HFF-Myc (cell line): ENCODE results near the gene SLC35F6.

ENCODE experiments used
- DNase-seq: peaks from one replicate; pipeline ENCODE4 v3.0.0-alpha.2; 2011; ENCODE audit warnings: low read depth; ENCODE audit errors: extremely low read depth
- H3K4me3 ChIP-seq: replicated peaks from 2 replicates; pipeline ENCODE4 v1.5.1; 2011; ENCODE audit warnings: low read depth, mild to moderate bottlenecking, control low read depth, low read length
- TF ChIP-seq, protein P1 (sequence below): IDR thresholded peaks from 2 replicates; pipeline ENCODE4 v1.5.1; 2012; ENCODE audit warnings: mild to moderate bottlenecking, low read depth, low read length, control low read depth; ENCODE audit errors: missing control alignments

Gene SLC35F6

DNA sequence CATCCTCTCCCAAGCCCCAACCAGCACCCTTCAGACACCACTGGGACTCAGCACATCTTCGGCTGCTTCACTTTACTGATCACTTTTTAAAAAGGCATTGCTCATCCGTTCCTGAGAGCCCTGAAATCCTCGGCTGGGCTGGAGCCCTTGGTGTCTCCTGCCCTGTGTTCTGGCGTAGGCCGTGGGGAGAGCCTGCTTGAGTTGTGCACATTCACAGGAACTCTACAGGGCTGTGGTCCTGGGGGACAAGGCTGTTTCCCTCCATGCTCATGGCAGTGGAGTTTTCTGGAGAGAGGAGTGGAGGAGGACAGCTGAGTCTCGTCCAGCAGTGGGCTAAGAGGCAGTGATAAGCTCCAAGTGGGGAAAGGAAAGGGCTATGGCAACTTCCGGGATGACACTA, 37.7 kb downstream of the SLC35F6 start:
- no peak overlapping the region for H3K4me3 ChIP-seq
- TF ChIP-seq, protein P1, sequence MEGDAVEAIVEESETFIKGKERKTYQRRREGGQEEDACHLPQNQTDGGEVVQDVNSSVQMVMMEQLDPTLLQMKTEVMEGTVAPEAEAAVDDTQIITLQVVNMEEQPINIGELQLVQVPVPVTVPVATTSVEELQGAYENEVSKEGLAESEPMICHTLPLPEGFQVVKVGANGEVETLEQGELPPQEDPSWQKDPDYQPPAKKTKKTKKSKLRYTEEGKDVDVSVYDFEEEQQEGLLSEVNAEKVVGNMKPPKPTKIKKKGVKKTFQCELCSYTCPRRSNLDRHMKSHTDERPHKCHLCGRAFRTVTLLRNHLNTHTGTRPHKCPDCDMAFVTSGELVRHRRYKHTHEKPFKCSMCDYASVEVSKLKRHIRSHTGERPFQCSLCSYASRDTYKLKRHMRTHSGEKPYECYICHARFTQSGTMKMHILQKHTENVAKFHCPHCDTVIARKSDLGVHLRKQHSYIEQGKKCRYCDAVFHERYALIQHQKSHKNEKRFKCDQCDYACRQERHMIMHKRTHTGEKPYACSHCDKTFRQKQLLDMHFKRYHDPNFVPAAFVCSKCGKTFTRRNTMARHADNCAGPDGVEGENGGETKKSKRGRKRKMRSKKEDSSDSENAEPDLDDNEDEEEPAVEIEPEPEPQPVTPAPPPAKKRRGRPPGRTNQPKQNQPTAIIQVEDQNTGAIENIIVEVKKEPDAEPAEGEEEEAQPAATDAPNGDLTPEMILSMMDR = no peak
- no peak for DNase-seq

DNA sequence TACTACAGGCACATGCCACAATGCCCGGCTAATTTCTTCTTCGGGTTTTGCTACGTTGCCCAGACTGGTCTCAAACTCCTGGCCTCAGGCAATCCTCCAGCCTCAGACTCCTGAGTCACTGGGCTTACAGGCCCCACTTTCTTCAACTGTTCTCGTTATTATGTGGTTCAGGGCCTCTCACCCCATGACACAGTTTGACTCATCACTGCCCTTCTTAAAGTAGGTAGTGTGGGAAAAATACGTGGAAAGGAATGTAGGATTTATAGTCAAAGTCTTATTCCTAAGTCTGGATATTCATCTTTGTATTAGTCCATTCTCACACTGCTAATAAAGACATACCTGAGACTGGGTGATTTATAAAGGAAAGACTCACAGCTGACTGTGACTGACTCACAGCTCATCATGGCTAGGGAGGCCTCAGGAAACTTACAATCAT, 41.2 kb downstream of the SLC35F6 start:
- peak; percentile 20 for DNase-seq
- TF ChIP-seq, protein P1 = no peak
- H3K4me3 ChIP-seq = no peak overlapping the region

DNA sequence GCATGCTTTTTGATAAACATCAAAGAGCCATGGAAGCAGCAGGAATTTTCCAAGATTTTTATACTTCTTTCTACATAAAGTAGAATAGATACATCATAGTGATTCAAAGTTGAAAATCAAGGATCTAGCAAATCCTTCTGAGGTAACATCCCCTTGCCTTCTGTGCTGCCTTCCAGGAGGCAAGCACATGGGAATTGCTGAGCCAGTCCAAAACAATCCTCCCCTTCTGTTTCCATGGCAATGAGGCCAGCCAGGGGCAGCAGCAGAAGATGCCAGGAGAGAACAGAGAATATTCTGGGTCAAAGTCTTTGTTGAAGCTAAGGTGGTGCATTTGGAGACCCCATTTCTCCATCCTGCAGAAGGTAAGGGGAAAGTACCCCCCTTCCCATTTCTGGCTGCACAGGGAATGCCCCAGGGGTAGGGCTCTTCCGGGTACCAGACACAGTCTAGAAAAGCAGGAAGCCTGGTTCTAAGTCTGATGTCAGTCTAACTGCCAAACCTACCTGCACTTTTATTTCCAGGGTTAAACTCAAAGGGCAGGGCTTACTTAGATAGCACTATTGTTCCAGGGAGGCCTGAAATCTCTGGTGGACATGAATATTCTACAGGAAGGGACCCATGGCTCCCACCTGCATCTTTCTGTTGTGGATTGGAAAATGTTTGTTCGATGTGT, 43.8 kb downstream of the SLC35F6 start:
- H3K4me3 ChIP-seq = no peak overlapping the region
- DNase-seq = peak; percentile 16
- TF ChIP-seq, protein P1 = no peak

DNA sequence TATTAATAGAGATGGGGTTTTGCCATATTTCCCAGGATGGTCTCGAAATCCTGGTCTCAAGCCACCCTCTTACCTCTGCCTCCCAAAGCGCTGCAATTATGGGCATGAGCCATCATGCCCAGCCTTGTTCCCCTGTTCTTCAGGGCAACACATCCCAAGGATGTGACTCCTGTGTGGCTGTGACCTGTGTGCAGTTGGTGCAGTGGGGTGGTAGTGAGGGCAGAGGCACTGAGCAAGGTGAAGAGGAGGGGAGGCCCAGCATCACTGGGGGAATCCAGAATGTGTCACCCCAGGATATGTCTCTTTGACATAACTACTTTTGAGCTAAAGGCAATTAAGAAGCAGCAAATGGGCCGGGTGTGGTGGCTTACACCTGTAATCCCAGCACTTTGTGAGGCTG, 45.1 kb downstream of the SLC35F6 start:
- H3K4me3 ChIP-seq = no peak overlapping the region
- DNase-seq = no peak
- TF ChIP-seq, protein P1 = no peak

DNA sequence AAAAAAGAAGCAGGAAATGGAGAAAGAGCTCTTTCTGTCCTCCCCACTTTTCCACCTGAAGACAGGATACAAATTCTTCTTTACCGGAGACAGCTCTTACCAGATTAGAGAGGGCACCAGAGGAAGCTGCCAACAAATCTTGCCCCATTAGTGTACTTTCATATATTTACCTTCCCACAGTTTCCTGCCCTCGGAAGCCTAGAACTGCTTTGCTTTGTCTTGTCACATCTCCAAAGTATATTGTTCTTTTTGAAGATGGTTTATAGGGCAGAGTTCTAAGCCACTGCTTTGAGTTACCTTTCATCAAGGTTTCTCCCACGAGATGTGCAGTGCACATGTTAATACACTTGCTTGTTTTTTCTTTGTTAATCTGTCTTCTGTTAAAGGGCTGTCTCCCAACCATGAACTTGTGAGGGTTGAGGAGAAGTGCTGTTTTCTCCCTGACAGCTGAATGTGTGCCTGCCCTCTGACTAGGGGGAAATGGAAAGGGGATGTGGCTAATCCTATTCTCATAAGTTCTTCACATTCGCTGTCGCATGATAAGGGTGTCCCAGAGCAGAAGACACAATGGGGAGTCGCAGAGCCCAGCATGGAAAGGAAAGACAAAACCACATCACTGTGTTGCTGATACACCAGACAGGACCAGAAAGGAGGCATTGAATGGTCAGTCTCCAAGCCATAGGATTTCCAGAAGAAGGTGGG, 45.9 kb downstream of the SLC35F6 start:
- DNase-seq = no peak
- no peak overlapping the region for H3K4me3 ChIP-seq
- TF ChIP-seq, protein P1 = no peak

DNA sequence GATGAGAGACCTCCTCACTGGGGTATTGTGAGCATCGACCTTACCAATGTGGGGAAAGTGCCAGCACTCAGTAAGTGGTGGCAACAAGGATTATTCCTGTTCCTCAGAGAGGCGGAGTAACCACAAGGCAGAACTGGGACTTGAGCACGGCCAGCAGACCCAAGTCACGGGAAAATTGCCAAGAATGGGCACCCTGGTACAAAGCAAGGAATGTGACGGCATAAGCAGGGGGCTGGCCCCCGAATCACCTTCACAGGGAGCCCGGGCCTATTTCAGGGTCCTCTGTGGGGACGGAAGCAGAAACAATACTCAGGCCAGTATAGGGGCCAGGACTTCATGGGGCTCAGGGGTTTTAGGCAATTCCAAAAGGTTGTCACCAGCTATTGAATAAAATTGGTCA, 47.2 kb downstream of the SLC35F6 start:
- TF ChIP-seq, protein P1 = no peak
- H3K4me3 ChIP-seq = no peak overlapping the region
- DNase-seq = no peak
